Kidney epithelial cell (primary cell): ENCODE data around the gene ABI3BP. TPM values are rescaled to one million over a fixed set of nuclear protein-coding genes. Genes with fewer than 3 reads are reported as not detected.

Experiments
- DNase-seq: peaks from one replicate; pipeline ENCODE4 v3.0.0-alpha.2; 2010; ENCODE audit warnings: low read depth
- H3K27me3 ChIP-seq: 2 replicates; pipeline ENCODE4 v1.6.0; 2011; ENCODE audit warnings: low read length; ENCODE audit not compliant: control insufficient read depth, insufficient read depth
- H3K36me3 ChIP-seq: 2 replicates; pipeline ENCODE4 v1.5.1; 2011; ENCODE audit warnings: low read length; ENCODE audit not compliant: control insufficient read depth, insufficient read depth
- H3K4me3 ChIP-seq: 2 replicates; pipeline ENCODE4 v1.5.1; 2011; ENCODE audit warnings: low read depth, mild to moderate bottlenecking, control low read depth, low read length
- total RNA-seq: library from RNA; depleted of rRNA; stranded (reverse); fragments of >200 nt; gene quantifications from 2 replicates; pipeline ENCODE4 v1.2.3, GENCODE V29; 2015
- TF ChIP-seq, protein P1 (sequence below): IDR thresholded peaks from 2 replicates; pipeline ENCODE4 v1.5.1; 2011; ENCODE audit warnings: mild to moderate bottlenecking, moderate library complexity, low read length, control low read depth, inconsistent platforms; ENCODE audit not compliant: insufficient read depth, poor library complexity, severe bottlenecking

The ABI3BP gene
- total RNA-seq, 1 donor from 2014 or later: 0.84 TPM

DNA sequence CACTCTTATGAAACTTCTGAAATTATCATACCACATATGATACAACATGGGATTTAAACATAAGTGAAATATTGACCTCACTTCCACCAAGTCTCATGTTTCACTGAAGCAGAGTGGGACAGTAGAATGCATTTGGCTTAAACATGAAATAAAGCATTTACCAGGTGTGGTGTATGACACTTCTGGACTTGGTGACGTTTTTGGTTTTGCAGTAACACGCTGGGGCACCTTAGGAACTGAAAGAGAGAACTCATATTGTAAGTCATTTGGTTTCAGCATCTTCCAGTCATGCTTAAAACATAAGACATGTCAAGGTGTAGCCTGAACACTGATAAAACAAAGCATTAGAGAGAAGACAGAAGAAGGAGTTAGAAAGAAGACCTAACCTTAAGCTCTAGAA lies 188.6 kb downstream of the ABI3BP start:
- Histone ChIP-seq H3K4me3 (no peak overlapping the region), H3K27me3 (no peaks in the 10 kb centered on the region), H3K36me3 (no peaks in the 10 kb centered on the region)
- no peak for DNase-seq
- TF ChIP-seq, protein P1, sequence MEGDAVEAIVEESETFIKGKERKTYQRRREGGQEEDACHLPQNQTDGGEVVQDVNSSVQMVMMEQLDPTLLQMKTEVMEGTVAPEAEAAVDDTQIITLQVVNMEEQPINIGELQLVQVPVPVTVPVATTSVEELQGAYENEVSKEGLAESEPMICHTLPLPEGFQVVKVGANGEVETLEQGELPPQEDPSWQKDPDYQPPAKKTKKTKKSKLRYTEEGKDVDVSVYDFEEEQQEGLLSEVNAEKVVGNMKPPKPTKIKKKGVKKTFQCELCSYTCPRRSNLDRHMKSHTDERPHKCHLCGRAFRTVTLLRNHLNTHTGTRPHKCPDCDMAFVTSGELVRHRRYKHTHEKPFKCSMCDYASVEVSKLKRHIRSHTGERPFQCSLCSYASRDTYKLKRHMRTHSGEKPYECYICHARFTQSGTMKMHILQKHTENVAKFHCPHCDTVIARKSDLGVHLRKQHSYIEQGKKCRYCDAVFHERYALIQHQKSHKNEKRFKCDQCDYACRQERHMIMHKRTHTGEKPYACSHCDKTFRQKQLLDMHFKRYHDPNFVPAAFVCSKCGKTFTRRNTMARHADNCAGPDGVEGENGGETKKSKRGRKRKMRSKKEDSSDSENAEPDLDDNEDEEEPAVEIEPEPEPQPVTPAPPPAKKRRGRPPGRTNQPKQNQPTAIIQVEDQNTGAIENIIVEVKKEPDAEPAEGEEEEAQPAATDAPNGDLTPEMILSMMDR: no peak

- Histone ChIP-seq H3K36me3 (no peaks in the 10 kb centered on the region), H3K27me3 (no peaks in the 10 kb centered on the region), H3K4me3 (no peak overlapping the region)
- no peak for DNase-seq
- TF ChIP-seq, protein P1: no peak
Observed at GRCh38 chr3:100803711-100804110, 189.5 kb downstream of the ABI3BP start.

GRCh38 chr3:100802126-100802525 lies 191.1 kb downstream of the ABI3BP start:
- H3K4me3 ChIP-seq: no peak overlapping the region
- H3K27me3 ChIP-seq: no peaks in the 10 kb centered on the region
- peak; percentile 39 for DNase-seq
- TF ChIP-seq, protein P1: no peak
- no peaks in the 10 kb centered on the region for H3K36me3 ChIP-seq

- Histone ChIP-seq H3K27me3 (no peaks in the 10 kb centered on the region), H3K36me3 (no peaks in the 10 kb centered on the region), H3K4me3 (no peak overlapping the region)
- TF ChIP-seq, protein P1: no peak
- DNase-seq: no peak
Observed at GRCh38 chr3:100798012-100798411, 195.2 kb downstream of the ABI3BP start.

- DNase-seq: no peak
- TF ChIP-seq, protein P1: peak; percentile 43
- Histone ChIP-seq H3K27me3 (no peaks in the 10 kb centered on the region), H3K36me3 (no peaks in the 10 kb centered on the region), H3K4me3 (no peak overlapping the region)
Observed at GRCh38 chr3:100796556-100796955, 196.7 kb downstream of the ABI3BP start.

- Histone ChIP-seq H3K36me3 (no peaks in the 10 kb centered on the region), H3K4me3 (no peak overlapping the region), H3K27me3 (no peaks in the 10 kb centered on the region)
- TF ChIP-seq, protein P1: no peak
- DNase-seq: no peak
Observed at GRCh38 chr3:100789579-100789978, 203.6 kb downstream of the ABI3BP start.
